NAMALWA (cell line): ENCODE results near the gene DLG2.

Experiments
- DNase-seq: peaks from one replicate; pipeline ENCODE4 v3.0.0-alpha.2; 2015; ENCODE audit warnings: low spot score

The DLG2 gene

DNA sequence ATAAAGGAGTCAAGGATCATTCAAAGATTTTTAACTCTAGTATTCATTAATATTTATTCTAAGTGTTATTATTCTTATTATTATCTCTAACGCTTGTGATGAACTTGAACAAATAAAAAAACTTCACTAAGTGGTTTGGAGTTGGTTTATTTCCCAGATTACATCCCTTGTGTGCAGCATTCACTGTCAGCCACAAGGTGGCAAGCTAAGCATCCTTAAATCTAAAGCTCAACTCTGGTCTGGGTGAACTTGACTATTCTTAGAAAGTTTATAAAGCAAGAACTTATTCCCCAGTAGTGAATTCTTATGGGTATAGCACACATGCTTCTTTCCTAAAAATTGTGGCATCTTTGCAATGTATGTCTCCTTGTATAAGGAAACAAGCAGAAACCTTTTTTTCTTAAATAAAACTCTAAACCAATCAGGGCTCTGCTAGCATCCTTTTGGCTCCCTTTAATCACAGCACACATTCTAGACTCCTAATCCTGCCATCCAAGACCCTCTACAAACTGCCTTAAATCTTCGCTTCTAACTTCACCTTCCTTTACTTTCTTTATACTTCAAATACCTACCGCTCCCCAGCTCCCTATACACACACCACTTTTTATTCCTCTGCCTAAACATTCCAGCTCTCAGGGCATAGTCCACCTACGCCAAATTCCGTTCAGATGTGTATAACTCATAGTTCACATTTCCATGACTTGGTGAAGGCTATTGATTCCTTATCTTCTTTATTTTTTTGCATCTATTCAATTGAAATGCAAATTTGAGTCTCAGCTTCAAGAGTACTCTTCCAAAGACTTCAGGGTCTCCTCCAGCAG is 1068.8 kb downstream of the DLG2 start:
- peak; percentile 82 for DNase-seq

GRCh38 chr11:84552791-84553190 is 1074.4 kb downstream of the DLG2 start:
- no peak for DNase-seq

GRCh38 chr11:84549217-84549616 is 1077.9 kb downstream of the DLG2 start:
- DNase-seq = peak; percentile 93

DNA sequence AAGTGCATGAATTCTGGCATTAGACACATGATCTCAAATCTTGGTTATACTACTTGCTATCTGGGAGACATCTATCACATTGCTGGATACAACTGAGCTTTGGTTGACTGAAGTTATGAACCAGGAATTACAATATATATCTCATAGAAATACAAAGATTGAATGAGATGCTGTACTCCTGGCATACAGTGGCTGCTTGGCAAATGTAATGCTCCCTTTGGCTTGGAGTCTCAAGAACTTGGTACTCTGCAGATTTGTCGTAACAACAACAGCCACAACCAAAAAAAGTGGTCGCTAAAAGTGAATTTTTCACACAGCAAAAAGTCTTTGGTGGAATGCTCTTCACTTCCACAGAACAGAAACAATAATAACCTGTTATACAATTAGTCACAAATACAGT is 1082.6 kb downstream of the DLG2 start:
- DNase-seq = no peak

- DNase-seq = peak; percentile 33
These were observed 1083.6 kb downstream of the DLG2 start for GRCh38 chr11:84543367-84544159.

GRCh38 chr11:84541731-84542340 is 1085.3 kb downstream of the DLG2 start:
- no peak for DNase-seq

- no peak for DNase-seq
These were observed 1090.7 kb downstream of the DLG2 start for GRCh38 chr11:84536456-84536855.

GRCh38 chr11:84532364-84532763 is 1094.8 kb downstream of the DLG2 start:
- no peak for DNase-seq

DNA sequence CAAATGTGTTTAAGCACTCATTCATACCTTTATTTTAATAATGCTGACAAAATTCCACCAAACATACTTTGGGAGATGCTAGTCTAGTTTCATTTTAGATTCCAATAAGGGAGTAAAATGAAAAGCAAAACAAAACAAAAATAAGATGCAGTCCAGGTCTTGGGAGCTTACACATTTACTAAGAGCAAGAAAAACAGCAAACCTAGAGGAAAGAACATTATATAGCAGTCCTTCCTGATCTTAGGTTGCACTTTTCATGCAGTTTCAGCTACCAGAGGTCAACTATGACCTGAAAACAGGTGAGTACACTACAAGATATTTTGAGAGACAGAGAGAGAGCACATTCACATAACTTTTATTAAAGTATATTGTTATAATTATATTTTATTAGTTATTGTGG is 1100.9 kb downstream of the DLG2 start:
- no peak for DNase-seq

GRCh38 chr11:84524422-84525051 is 1102.6 kb downstream of the DLG2 start:
- DNase-seq = peak; percentile 50

DNA sequence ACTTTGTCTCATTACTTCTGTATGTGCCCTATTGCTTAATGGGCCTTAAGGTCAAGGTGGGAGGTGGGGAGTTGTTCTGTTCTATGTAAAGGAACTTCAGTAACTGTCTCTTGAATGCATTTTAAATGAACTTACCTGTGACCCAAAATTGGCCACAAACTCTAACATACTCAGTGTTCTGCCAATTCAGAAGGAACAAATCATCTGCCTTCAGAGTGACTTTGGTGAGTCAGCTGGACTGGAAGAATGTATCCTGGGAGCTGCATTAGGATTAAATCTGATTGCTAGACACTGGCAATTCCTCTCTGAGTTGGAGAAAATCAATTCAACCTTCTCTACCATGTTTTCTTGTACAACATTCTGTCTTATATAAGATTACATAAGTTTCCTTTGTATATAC is 1104.8 kb downstream of the DLG2 start:
- no peak for DNase-seq

- DNase-seq = no peak
These were observed 1108.4 kb downstream of the DLG2 start for GRCh38 chr11:84518631-84519183.

GRCh38 chr11:84514436-84514835 is 1112.7 kb downstream of the DLG2 start:
- DNase-seq = no peak

- no peak for DNase-seq
These were observed 1123.6 kb downstream of the DLG2 start for GRCh38 chr11:84503503-84503902.

DNA sequence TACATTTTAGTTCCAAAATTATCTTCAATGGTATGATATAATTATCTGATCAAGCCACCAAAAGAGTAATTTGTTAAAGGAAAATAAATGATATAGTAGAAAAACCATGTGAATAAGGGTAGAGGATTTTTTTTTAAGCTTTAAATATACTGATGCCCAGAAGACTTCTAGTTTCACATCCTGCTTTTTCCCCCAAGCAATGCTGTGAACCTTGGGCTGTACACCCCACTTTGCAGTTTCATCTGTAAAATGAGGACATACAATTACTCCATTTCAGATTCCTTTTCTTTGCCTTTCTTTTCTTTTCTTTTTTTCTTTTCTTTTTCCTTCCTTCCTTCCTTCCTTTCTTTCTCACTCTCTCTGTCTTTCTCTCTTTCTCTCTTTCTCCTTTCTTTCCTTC is 1125.4 kb downstream of the DLG2 start:
- peak; percentile 51 for DNase-seq

DNA sequence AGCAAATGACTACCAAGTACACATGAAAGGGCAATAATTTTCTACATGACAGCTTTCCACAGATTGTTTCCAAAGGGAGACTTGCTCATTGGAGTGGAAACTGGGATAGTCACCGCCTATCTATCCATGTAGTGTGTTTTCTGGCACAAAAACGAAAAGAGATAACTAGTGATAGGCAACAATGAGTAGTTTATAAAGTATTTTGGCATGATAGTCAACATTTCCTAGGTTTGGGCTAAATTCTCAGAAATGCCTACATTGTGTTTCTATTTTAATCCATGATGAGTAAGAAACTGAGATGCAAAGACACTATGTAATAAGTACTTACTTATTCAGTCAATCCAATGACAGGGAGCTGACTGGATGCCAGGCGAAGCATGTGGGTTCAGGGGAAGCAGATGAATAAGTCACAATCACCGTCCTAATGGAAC is 1129.1 kb downstream of the DLG2 start:
- no peak for DNase-seq

GRCh38 chr11:84497181-84497580 is 1130.0 kb downstream of the DLG2 start:
- no peak for DNase-seq

DNA sequence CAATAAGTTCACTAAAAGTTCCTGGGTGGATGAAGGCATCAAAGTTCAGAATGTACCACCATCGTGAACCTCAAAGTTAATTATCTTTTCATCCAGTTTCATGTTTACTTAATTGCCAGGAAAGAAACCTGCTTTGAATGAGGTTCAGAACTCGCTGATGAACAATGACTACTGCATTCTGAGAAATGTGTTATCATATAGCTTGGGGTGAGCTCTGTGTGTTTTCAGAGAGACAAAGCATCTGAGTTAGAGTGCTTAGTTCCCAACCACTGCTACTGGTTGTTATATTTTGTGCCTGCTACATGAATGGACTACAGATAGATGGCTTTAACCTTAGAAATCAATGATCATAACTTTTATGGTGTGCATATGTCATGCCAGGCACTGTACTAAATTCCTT is 1131.0 kb downstream of the DLG2 start:
- no peak for DNase-seq

GRCh38 chr11:84480131-84480530 is 1147.0 kb downstream of the DLG2 start:
- no peak for DNase-seq

- no peak for DNase-seq
These were observed 1150.6 kb downstream of the DLG2 start for GRCh38 chr11:84476581-84476980.

DNA sequence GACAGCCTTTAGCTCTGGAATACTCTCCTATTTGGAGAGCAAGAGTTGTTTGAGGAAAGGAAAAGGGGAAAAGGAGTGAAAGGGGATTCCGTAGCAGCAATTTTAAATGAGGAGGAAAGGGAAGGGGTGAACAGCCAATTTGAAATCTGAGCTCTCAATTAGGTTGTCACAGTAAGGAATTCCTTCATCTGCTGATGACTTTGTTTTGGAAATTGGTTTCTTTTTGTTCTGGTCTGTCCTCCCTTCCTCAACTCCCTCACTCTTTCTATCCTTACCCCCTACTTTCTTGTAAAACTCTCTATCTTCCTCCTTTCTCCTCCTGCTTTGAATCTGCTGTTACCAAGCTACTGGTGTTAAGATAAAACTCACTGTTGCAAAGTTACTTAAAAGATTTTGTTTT is 1155.6 kb downstream of the DLG2 start:
- no peak for DNase-seq

DNA sequence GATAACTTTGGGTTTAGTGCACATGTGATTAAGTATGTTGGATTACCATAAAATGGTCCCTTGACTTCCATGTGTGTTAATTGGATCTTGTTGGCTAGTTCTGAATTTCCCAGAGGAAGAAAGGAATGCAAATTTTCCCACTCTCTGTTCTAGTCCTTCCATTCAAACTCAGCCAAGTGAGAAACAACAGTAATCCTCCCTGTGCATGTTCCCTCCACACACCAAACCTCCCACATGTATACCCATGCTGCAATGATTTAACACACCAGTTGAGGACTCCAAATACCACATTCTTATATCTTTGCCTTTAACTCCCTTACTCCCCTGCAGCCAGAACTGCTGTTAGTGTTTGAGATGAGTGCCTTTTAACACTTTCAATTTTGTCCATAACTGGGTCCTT is 1158.9 kb downstream of the DLG2 start:
- no peak for DNase-seq
